Neural cell (in vitro differentiated cells): ENCODE measurements around the gene NTSR2. TPM values are rescaled to one million over a fixed set of nuclear protein-coding genes. Genes with fewer than 3 reads are reported as not detected.

Source experiments
- H2AFZ ChIP-seq: fragments of 200-600, 300-800 bp; sonication (generic), shearing (Covaris generic); 2 replicates; pipeline ENCODE4 v1.6.0; 2014; ENCODE audit warnings: low read depth, mild to moderate bottlenecking, antibody characterized with exemption, low read length, moderate library complexity
- H3F3A ChIP-seq: fragments of 200-600 bp; shearing (Covaris generic); 2 replicates; pipeline ENCODE4 v1.6.1; 2016; ENCODE audit warnings: mild to moderate bottlenecking, moderate library complexity, mixed read lengths, antibody characterized with exemption, low read length; ENCODE audit not compliant: insufficient read depth, poor library complexity, severe bottlenecking
- H3K27ac ChIP-seq: fragments of 200-600, 300-800 bp; sonication (generic), shearing (Covaris generic); 2 replicates; pipeline ENCODE4 v1.5.1; 2014; ENCODE audit warnings: mild to moderate bottlenecking, low read length, moderate library complexity
- H3K27me3 ChIP-seq: fragments of 300-800, 200-600 bp; sonication (generic), shearing (Covaris generic); 2 replicates; pipeline ENCODE4 v1.6.0; 2014; ENCODE audit warnings: mild to moderate bottlenecking, low read depth, low read length, moderate library complexity; ENCODE audit not compliant: insufficient read depth
- H3K36me3 ChIP-seq: fragments of 300-800, 200-600 bp; sonication (generic), shearing (Covaris generic); 2 replicates; pipeline ENCODE4 v1.5.1; 2014; ENCODE audit warnings: mild to moderate bottlenecking, antibody characterized with exemption, low read length, moderate library complexity; ENCODE audit not compliant: insufficient read depth
- H3K4me2 ChIP-seq: fragments of 300-800, 200-600 bp; sonication (generic), shearing (Covaris generic); 2 replicates; pipeline ENCODE4 v1.6.0; 2014; ENCODE audit warnings: mild to moderate bottlenecking, low read length
- H3K4me3 ChIP-seq: fragments of 300-800, 200-600 bp; sonication (generic), shearing (Covaris generic); 2 replicates; pipeline ENCODE4 v1.5.1; 2014; ENCODE audit warnings: mild to moderate bottlenecking, low read length, moderate library complexity
- H3K79me2 ChIP-seq: fragments of 200-600 bp; shearing (Covaris generic); replicated peaks from 2 replicates; pipeline ENCODE4 v1.6.0; 2014; ENCODE audit warnings: mild to moderate bottlenecking, low read length, moderate library complexity; ENCODE audit not compliant: insufficient read depth
- H3K9ac ChIP-seq: fragments of 300-800, 200-600 bp; sonication (generic), shearing (Covaris generic); 2 replicates; pipeline ENCODE4 v1.6.1; 2016; ENCODE audit warnings: mild to moderate bottlenecking, low read length, mixed read lengths
- H3K9me2 ChIP-seq: fragments of 200-600 bp; shearing (Covaris generic); 2 replicates; pipeline ENCODE4 v1.6.1; 2016; ENCODE audit warnings: mild to moderate bottlenecking, low read length, mixed read lengths; ENCODE audit not compliant: insufficient read depth
- H3K9me3 ChIP-seq: fragments of 200-600, 300-800 bp; sonication (generic), shearing (Covaris generic); 2 replicates; pipeline ENCODE4 v1.6.1; 2016; ENCODE audit warnings: mild to moderate bottlenecking, mixed run types, low read length, moderate library complexity, mixed read lengths
- H4K20me1 ChIP-seq: fragments of 200-600 bp; shearing (Covaris generic); 2 replicates; pipeline ENCODE4 v1.6.1; 2016; ENCODE audit warnings: mild to moderate bottlenecking, mixed run types; ENCODE audit not compliant: insufficient read depth
- EP300 ChIP-seq: fragments of 450-650 bp; conservative IDR thresholded peaks from 2 replicates; pipeline ENCODE4 v1.6.1; 2014; ENCODE audit warnings: antibody characterized with exemption, mild to moderate bottlenecking, moderate library complexity; ENCODE audit not compliant: poor library complexity, severe bottlenecking
- EZH2 ChIP-seq: fragments of 200-600, 300-800 bp; shearing (Covaris generic), sonication (generic); IDR thresholded peaks from 2 replicates; pipeline ENCODE4 v1.6.1; 2014; ENCODE audit warnings: antibody characterized with exemption, low read length, borderline replicate concordance, mild to moderate bottlenecking; ENCODE audit not compliant: insufficient read depth, poor library complexity, severe bottlenecking
- MXI1 ChIP-seq: fragments of 450-650 bp; conservative IDR thresholded peaks from 2 replicates; pipeline ENCODE4 v1.6.1; 2014; ENCODE audit warnings: antibody characterized with exemption, mild to moderate bottlenecking; ENCODE audit not compliant: poor library complexity, severe bottlenecking
- POLR2AphosphoS5 ChIP-seq: IDR thresholded peaks from 2 replicates; pipeline ENCODE4 v1.6.1; 2012
- RAD21 ChIP-seq: fragments of 450-650 bp; conservative IDR thresholded peaks from 2 replicates; pipeline ENCODE4 v1.6.1; 2014; ENCODE audit warnings: antibody characterized with exemption, mild to moderate bottlenecking, moderate library complexity
- SMC3 ChIP-seq: fragments of 450-650 bp; conservative IDR thresholded peaks from 2 replicates; pipeline ENCODE4 v1.6.1; 2014; ENCODE audit warnings: antibody characterized with exemption, mild to moderate bottlenecking, moderate library complexity; ENCODE audit not compliant: poor library complexity
- TAF1 ChIP-seq: IDR thresholded peaks from 2 replicates; pipeline ENCODE4 v1.6.1; 2012; ENCODE audit warnings: low read depth
- polyA plus RNA-seq: library from polyadenylated mRNA; depleted of rRNA; stranded (reverse); fragments of >200 nt; gene quantifications from 2 replicates; pipeline ENCODE4 v1.2.3, GENCODE V29; 2014
- TF ChIP-seq, protein P1 (sequence below): IDR thresholded peaks from 2 replicates; pipeline ENCODE4 v1.6.1; 2012; ENCODE audit warnings: borderline replicate concordance
- TF ChIP-seq, protein P2 (sequence below): fragments of 450-650 bp; IDR thresholded peaks from 2 replicates; pipeline ENCODE4 v1.5.1; 2014; ENCODE audit warnings: antibody characterized with exemption, mild to moderate bottlenecking, moderate library complexity; ENCODE audit not compliant: poor library complexity, severe bottlenecking

The NTSR2 gene
- polyA plus RNA-seq, 1 donor from 2014 or later, result not detected

GRCh38 chr2:11711751-11712150 lies 41.8 kb upstream of the NTSR2 start:
- Histone ChIP-seq H3K36me3 (no peaks in the 10 kb centered on the region), H3K9ac (no peak overlapping the region), H3F3A (no peaks in the 10 kb centered on the region), H4K20me1 (no peaks in the 10 kb centered on the region), H3K27me3 (no peaks in the 10 kb centered on the region), H3K4me2 (no peak overlapping the region), H2AFZ (no peak overlapping the region), H3K9me3 (no peaks in the 10 kb centered on the region), H3K4me3 (no peak overlapping the region), H3K9me2 (no peaks in the 10 kb centered on the region), H3K27ac (no peak overlapping the region), H3K79me2 (no peaks in the 10 kb centered on the region)
- TF ChIP-seq, protein P1, sequence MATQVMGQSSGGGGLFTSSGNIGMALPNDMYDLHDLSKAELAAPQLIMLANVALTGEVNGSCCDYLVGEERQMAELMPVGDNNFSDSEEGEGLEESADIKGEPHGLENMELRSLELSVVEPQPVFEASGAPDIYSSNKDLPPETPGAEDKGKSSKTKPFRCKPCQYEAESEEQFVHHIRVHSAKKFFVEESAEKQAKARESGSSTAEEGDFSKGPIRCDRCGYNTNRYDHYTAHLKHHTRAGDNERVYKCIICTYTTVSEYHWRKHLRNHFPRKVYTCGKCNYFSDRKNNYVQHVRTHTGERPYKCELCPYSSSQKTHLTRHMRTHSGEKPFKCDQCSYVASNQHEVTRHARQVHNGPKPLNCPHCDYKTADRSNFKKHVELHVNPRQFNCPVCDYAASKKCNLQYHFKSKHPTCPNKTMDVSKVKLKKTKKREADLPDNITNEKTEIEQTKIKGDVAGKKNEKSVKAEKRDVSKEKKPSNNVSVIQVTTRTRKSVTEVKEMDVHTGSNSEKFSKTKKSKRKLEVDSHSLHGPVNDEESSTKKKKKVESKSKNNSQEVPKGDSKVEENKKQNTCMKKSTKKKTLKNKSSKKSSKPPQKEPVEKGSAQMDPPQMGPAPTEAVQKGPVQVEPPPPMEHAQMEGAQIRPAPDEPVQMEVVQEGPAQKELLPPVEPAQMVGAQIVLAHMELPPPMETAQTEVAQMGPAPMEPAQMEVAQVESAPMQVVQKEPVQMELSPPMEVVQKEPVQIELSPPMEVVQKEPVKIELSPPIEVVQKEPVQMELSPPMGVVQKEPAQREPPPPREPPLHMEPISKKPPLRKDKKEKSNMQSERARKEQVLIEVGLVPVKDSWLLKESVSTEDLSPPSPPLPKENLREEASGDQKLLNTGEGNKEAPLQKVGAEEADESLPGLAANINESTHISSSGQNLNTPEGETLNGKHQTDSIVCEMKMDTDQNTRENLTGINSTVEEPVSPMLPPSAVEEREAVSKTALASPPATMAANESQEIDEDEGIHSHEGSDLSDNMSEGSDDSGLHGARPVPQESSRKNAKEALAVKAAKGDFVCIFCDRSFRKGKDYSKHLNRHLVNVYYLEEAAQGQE, result no peak
- TF ChIP-seq SMC3 (no peak), RAD21 (no peak), TAF1 (no peak), EZH2 (no peak), MXI1 (no peak), EP300 (no peak), POLR2AphosphoS5 (no peak)
- TF ChIP-seq, protein P2, sequence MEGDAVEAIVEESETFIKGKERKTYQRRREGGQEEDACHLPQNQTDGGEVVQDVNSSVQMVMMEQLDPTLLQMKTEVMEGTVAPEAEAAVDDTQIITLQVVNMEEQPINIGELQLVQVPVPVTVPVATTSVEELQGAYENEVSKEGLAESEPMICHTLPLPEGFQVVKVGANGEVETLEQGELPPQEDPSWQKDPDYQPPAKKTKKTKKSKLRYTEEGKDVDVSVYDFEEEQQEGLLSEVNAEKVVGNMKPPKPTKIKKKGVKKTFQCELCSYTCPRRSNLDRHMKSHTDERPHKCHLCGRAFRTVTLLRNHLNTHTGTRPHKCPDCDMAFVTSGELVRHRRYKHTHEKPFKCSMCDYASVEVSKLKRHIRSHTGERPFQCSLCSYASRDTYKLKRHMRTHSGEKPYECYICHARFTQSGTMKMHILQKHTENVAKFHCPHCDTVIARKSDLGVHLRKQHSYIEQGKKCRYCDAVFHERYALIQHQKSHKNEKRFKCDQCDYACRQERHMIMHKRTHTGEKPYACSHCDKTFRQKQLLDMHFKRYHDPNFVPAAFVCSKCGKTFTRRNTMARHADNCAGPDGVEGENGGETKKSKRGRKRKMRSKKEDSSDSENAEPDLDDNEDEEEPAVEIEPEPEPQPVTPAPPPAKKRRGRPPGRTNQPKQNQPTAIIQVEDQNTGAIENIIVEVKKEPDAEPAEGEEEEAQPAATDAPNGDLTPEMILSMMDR, result no peak

DNA sequence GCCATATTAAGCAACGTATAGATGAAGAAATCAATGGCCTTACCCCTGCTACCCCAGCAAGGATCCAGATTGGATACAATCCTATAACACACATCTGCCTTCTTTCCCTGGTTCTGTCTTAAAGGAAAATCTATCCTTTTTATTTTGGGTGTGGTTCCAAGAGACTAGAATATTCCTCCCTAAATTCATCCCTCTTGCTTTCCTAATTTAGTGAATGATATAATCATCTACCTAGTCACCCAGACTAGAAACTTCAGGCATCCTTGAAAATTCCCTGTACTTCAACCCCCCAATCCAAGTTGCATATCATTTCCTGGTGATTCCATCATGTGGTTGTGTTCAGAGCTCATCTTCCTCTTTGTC lies 41.3 kb upstream of the NTSR2 start:
- no peak overlapping the region for H3K4me2 ChIP-seq
- no peak overlapping the region for H3K27ac ChIP-seq
- H3K9ac ChIP-seq, result no peak overlapping the region
- no peaks in the 10 kb centered on the region for H3K79me2 ChIP-seq
- H3F3A ChIP-seq, result no peaks in the 10 kb centered on the region
- no peaks in the 10 kb centered on the region for H3K9me3 ChIP-seq
- no peaks in the 10 kb centered on the region for H4K20me1 ChIP-seq
- H3K9me2 ChIP-seq, result no peaks in the 10 kb centered on the region
- no peak overlapping the region for H2AFZ ChIP-seq
- no peak for TF ChIP-seq POLR2AphosphoS5
- no peak for TF ChIP-seq TAF1
- no peak for TF ChIP-seq SMC3
- TF ChIP-seq, protein P1, result no peak
- no peak for TF ChIP-seq MXI1
- TF ChIP-seq RAD21, result no peak
- H3K4me3 ChIP-seq, result no peak overlapping the region
- H3K36me3 ChIP-seq, result no peaks in the 10 kb centered on the region
- H3K27me3 ChIP-seq, result no peaks in the 10 kb centered on the region
